ENCODE data around the gene TRPM2. TPM values are rescaled to one million over a fixed set of nuclear protein-coding genes. Genes with fewer than 3 reads are reported as not detected.

TRPM2 gene
- total RNA-seq, 1 experiment from 2014 or later = 28.1 TPM

GRCh38 chr21:44459712-44460440 is 106.5 kb downstream of the TRPM2 start:
- RAD21 ChIA-PET (ENCODE audit: low non-redundant PET in 1 of 2, low total read pairs in 2 of 2, uncharacterized antibody in 2 of 2, unreplicated experiment in 2 of 2) = no interaction called here
- no peak for TF ChIP-seq TCF7L2 (IDR thresholded peaks at IDR 0.05; ENCODE audit: borderline replicate concordance, extremely low read depth, insufficient read depth, insufficient read length)
- TF ChIP-seq ZNF274 (IDR thresholded peaks at IDR 0.05; ENCODE audit: low read depth, low read length) = no peak
- TF ChIP-seq EZH2phosphoT487 (IDR thresholded peaks at IDR 0.05; ENCODE audit: borderline replicate concordance) = no peak
- TF ChIP-seq CEBPB (IDR thresholded peaks at IDR 0.05; ENCODE audit: low read depth) = no peak
- no peak for TF ChIP-seq ELF1 (IDR thresholded peaks at IDR 0.05; ENCODE audit: borderline replicate concordance, low read depth)
- no peak for TF ChIP-seq MAX (IDR thresholded peaks at IDR 0.05)
- no peak for TF ChIP-seq JUND (IDR thresholded peaks at IDR 0.05)
- no peak for TF ChIP-seq FOSL1 (IDR thresholded peaks at IDR 0.05; ENCODE audit: low read depth)
- TF ChIP-seq EZH2 (IDR thresholded peaks at IDR 0.05) = no peak
- no peak for TF ChIP-seq CBX3 (IDR thresholded peaks at IDR 0.05; ENCODE audit: low read depth)
- TF ChIP-seq RAD21 (IDR thresholded peaks at IDR 0.05; ENCODE audit: low read depth) = no peak
- no peak for TF ChIP-seq SIN3A (IDR thresholded peaks at IDR 0.05; ENCODE audit: low read depth)
- no peak for TF ChIP-seq ZFX (IDR thresholded peaks at IDR 0.05)
- no peak for TF ChIP-seq POLR2AphosphoS5 (IDR thresholded peaks at IDR 0.05; ENCODE audit: low read depth, low read length)
- no peaks in the 10 kb centered on the region for H3K9me2 ChIP-seq (ENCODE audit: insufficient read depth)
- H3K27ac ChIP-seq (ENCODE audit: low read depth, low read length) = no peak overlapping the region
- DNase-seq (ENCODE audit: low read depth, low spot score) (no peak), ATAC-seq (no peak)
- H3K27me3 ChIP-seq (ENCODE audit: insufficient read depth, low read length) = no peaks in the 10 kb centered on the region
- H3K79me2 ChIP-seq (ENCODE audit: insufficient read depth, low read length) = no peaks in the 10 kb centered on the region
- H3K9ac ChIP-seq (ENCODE audit: low read length) = no peak overlapping the region
- H3K36me3 ChIP-seq (ENCODE audit: control insufficient read depth in 1 of 2, insufficient read depth in 2 of 2, low read length in 2 of 2) = no peaks in the 10 kb centered on the region
- H3K4me1 ChIP-seq (ENCODE audit: control insufficient read depth in 1 of 2, insufficient read depth in 2 of 2, low read length in 2 of 2) = peaks cover 6 to 10% of the 10 kb centered on the region in 2 experiments; a peak in 3 of 4 replicates
- intact Hi-C loops (cut with micrococcal nuclease) = no loop called here
- no peak overlapping the region for H3K4me2 ChIP-seq (ENCODE audit: low read length)
- no peaks in the 10 kb centered on the region for H4K20me1 ChIP-seq (ENCODE audit: insufficient read depth)
- CTCF ChIA-PET = no interaction called here
- no TSS peak for BruUV-seq (replicated peaks)
- H3K4me3 ChIP-seq (replicated peaks in 1 of 2; ENCODE audit: low read depth in 1 of 2, low read length in 2 of 2) = no peak overlapping the region
- POLR2A ChIA-PET = no interaction called here
- H3K9me3 ChIP-seq (ENCODE audit: control insufficient read depth in 1 of 2, insufficient read depth in 1 of 2, low read depth in 1 of 2, low read length in 2 of 2) = no peaks in the 10 kb centered on the region
- H2AFZ ChIP-seq (ENCODE audit: low read depth, low read length, poor library complexity, severe bottlenecking) = no peak overlapping the region
